Measurements from ENCODE around the gene KLF14. TPM values are rescaled to one million over a fixed set of nuclear protein-coding genes. Genes with fewer than 3 reads are reported as not detected.

The KLF14 gene
- total and polyA plus RNA-seq, 2 donors (not counting 3 experiments of a cell fraction or from before 2014, with no cell fraction given): 0.01 TPM; not detected in 1

GRCh38 chr7:130712416-130712815, 21.6 kb downstream of the KLF14 start:
- no peak for DNase-seq (ENCODE audit: low read depth, low spot score)
- no peaks in the 10 kb centered on the region for H3K79me2 ChIP-seq (ENCODE audit: control insufficient read depth, insufficient read depth, low read length)
- H3K36me3 ChIP-seq (ENCODE audit: control insufficient read depth in 2 of 2, extremely low read depth in 1 of 2, insufficient read depth in 2 of 2, low read length in 2 of 2): no peaks in the 10 kb centered on the region
- H3K9ac ChIP-seq (replicated peaks; ENCODE audit: extremely low read depth, insufficient read depth, low read length): no peak overlapping the region
- ChIA-PET CTCF (interaction anchor here (1.3 kb wide), 1 partner anchor 9 kb away, joined by 3 read pairs; no protein-coding TSS in a partner anchor), POLR2A (no interaction called here)
- no peaks in the 10 kb centered on the region for H4K20me1 ChIP-seq (replicated peaks; ENCODE audit: control insufficient read depth, extremely low read depth, insufficient read depth, low read length)
- TF ChIP-seq POLR2A (IDR thresholded peaks at IDR 0.05; ENCODE audit: low read depth, low read length) (no peak), MYC (IDR thresholded peaks at IDR 0.05; ENCODE audit: low read depth, low read length) (no peak), EZH2 (IDR thresholded peaks at IDR 0.05; ENCODE audit: borderline replicate concordance, low read depth, low read length, severe bottlenecking) (no peak), CTCF (IDR thresholded peaks at IDR 0.05; ENCODE audit: extremely low read depth in 1 of 2, insufficient read depth in 1 of 2, low read depth in 1 of 2, low read length in 2 of 2) (no peak), FOS (IDR thresholded peaks at IDR 0.05; ENCODE audit: borderline replicate concordance, insufficient read depth, low read length) (no peak), POLR2AphosphoS5 (IDR thresholded peaks at IDR 0.05; ENCODE audit: insufficient read depth, low read depth, low read length) (no peak), JUN (IDR thresholded peaks at IDR 0.05; ENCODE audit: borderline replicate concordance, insufficient read depth, insufficient read length, low read depth) (no peak), GATA2 (IDR thresholded peaks at IDR 0.05; ENCODE audit: insufficient read depth, insufficient read length, low read depth, low read length) (no peak), MAX (IDR thresholded peaks at IDR 0.05; ENCODE audit: insufficient read depth, insufficient read length) (no peak)
- H3K9me1 ChIP-seq (replicated peaks; ENCODE audit: control insufficient read depth, extremely low read depth, insufficient read depth, low read length): no peaks in the 10 kb centered on the region
- no peak overlapping the region for H3K27ac ChIP-seq (ENCODE audit: insufficient read depth, low read depth, low read length)
- no peak overlapping the region for H2AFZ ChIP-seq (ENCODE audit: low read depth, low read length)
- H3K27me3 ChIP-seq (ENCODE audit: control insufficient read depth in 2 of 2, insufficient read depth in 2 of 2, low read length in 2 of 2): peaks cover 7 to 10% of the 10 kb centered on the region in 2 experiments
- intact Hi-C loops (cut with micrococcal nuclease) (no loop called here), dilution Hi-C loops (cut with MboI; ENCODE audit: extremely low pct_ligation_motif_present, low sequenced_read_pairs) (no loop called here)
- H3K4me3 ChIP-seq (replicated peaks in 1 of 3; ENCODE audit: insufficient read depth in 1 of 3, low read depth in 1 of 3, low read length in 3 of 3): no peak overlapping the region
- BruUV-seq (replicated peaks): no TSS peak
- H3K9me3 ChIP-seq (replicated peaks; ENCODE audit: control insufficient read depth, insufficient read depth, low read length): no peaks in the 10 kb centered on the region
- FAIRE-seq: no peak
- no peak overlapping the region for H3K4me2 ChIP-seq (ENCODE audit: insufficient read depth, low read length)
- H3K4me1 ChIP-seq (ENCODE audit: control insufficient read depth, extremely low read depth, insufficient read depth, low read length): no peaks in the 10 kb centered on the region

Measured in endothelial cell of umbilical vein (primary cell).